Testis (tissue), 3 donors: ENCODE results near the gene ETFB. TPM values are rescaled to one million over a fixed set of nuclear protein-coding genes. Genes with fewer than 3 reads are reported as not detected.
A peak's percentile ranks its signal among the peaks of the same experiment; 100 is the strongest.

ENCODE experiments used
- DNase-seq: peaks from one replicate; pipeline ENCODE4 v3.0.0-alpha.2; 2019
- H3K27ac ChIP-seq, 2 donors: fragments of 200-600 bp; sonication (generic); one replicate each; pipeline ENCODE4 v1.5.1; 2019
- H3K27me3 ChIP-seq: fragments of 200-600 bp; sonication (generic); one replicate; pipeline ENCODE4 v1.5.1; 2019
- H3K36me3 ChIP-seq: fragments of 200-600 bp; sonication (generic); one replicate; pipeline ENCODE4 v1.5.1; 2017; ENCODE audit warnings: low read depth; ENCODE audit errors: missing control alignments
- H3K4me1 ChIP-seq: fragments of 200-600 bp; sonication (generic); one replicate; pipeline ENCODE4 v1.5.1; 2019
- H3K4me3 ChIP-seq, 2 donors: fragments of 200-600 bp; sonication (generic); one replicate each; pipeline ENCODE4 v1.5.1; 2017 to 2019
- H3K9me3 ChIP-seq: fragments of 200-600 bp; sonication (generic); one replicate; pipeline ENCODE4 v1.5.1; 2017
- POLR2A ChIP-seq: fragments of 450-650 bp; IDR thresholded peaks from one replicate; pipeline ENCODE4 v1.6.1; 2017; ENCODE audit warnings: antibody characterized with exemption, mild to moderate bottlenecking, moderate library complexity
- WGBS, 2 donors: methylation state at CpG; one replicate each; pipeline ENCODE4 v1.1.5; 2018; 5-methylcytosine and 5-hydroxymethylcytosine counted together
- intact Hi-C: fragments of 100-400 bp; cut with DNase I; formaldehyde crosslinking; loops from one replicate; pipeline ENCODE4 v1.15.1; 2023; ENCODE audit warnings: low total_unique reads
- polyA plus RNA-seq: library from polyadenylated mRNA; stranded (reverse); fragments of 350-450 nt; fragmentation: Illumina TruSeq; extraction: RNeasy Lipid Tissue Mini Kit (QIAGEN cat#74804); gene quantifications from one replicate; pipeline ENCODE4 v1.2.3, GENCODE V29; 2014; ENCODE audit warnings: low read depth, low replicate concordance; ENCODE audit not compliant: insufficient read depth
- total RNA-seq, 2 donors: library from RNA; depleted of rRNA; stranded (reverse); fragments of >200 nt; gene quantifications; one replicate each; pipeline ENCODE4 v1.2.3, GENCODE V29; 2016
- TF ChIP-seq, protein P1 (sequence below), 3 experiments: fragments of 450-650 bp in 2 of 3; fragments of 200-600 bp in 1 of 3; sonication (generic) in 1 of 3; IDR thresholded peaks; one replicate each; pipeline ENCODE4 v1.5.1; 2016 to 2019; ENCODE audit warnings: antibody characterized with exemption in 3 of 3, mild to moderate bottlenecking in 2 of 3, moderate library complexity in 1 of 3

ETFB gene
- total and polyA plus RNA-seq, 3 donors from 2014 or later, result 109 to 146 (median 110) TPM

DNA sequence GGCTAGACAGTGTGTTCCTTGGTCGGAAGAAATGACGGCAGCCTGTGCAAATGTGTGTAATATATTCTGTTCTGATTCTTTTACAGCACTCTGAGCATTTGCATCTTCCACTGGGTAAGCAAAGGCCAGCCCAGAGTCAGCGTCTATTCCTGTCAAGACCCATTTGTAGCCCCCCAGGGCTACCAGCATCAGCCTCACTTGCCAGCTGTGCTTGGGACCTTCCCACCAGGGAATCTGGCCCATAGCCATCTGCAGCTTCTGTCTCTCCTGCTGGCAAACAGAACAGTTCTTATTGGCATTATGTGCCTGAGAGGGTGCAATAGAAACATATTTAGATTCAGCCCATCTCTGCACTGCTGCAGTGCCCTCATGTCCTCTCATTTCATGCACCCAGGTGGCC is 60.7 kb downstream of the ETFB start:
- Histone ChIP-seq H3K27me3 (no peaks in the 10 kb centered on the region), H3K4me3 (no peak overlapping the region), H3K27ac (no peak overlapping the region), H3K9me3 (no peaks in the 10 kb centered on the region), H3K36me3 (no peaks in the 10 kb centered on the region), H3K4me1 (no peaks in the 10 kb centered on the region)
- no peak for TF ChIP-seq POLR2A
- TF ChIP-seq, protein P1, sequence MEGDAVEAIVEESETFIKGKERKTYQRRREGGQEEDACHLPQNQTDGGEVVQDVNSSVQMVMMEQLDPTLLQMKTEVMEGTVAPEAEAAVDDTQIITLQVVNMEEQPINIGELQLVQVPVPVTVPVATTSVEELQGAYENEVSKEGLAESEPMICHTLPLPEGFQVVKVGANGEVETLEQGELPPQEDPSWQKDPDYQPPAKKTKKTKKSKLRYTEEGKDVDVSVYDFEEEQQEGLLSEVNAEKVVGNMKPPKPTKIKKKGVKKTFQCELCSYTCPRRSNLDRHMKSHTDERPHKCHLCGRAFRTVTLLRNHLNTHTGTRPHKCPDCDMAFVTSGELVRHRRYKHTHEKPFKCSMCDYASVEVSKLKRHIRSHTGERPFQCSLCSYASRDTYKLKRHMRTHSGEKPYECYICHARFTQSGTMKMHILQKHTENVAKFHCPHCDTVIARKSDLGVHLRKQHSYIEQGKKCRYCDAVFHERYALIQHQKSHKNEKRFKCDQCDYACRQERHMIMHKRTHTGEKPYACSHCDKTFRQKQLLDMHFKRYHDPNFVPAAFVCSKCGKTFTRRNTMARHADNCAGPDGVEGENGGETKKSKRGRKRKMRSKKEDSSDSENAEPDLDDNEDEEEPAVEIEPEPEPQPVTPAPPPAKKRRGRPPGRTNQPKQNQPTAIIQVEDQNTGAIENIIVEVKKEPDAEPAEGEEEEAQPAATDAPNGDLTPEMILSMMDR (IDR thresholded peaks at IDR 0.05), result no peak
- WGBS, 2 donors, result 88 to 92% methylated on average over 3 of the region's 3 CpGs
- intact Hi-C loops, result no loop called here
- DNase-seq, result no peak

- Histone ChIP-seq H3K27me3 (no peaks in the 10 kb centered on the region), H3K36me3 (no peaks in the 10 kb centered on the region), H3K4me3 (no peak overlapping the region), H3K4me1 (no peaks in the 10 kb centered on the region), H3K9me3 (no peaks in the 10 kb centered on the region), H3K27ac (no peak overlapping the region)
- intact Hi-C loops, result no loop called here
- TF ChIP-seq, protein P1 (IDR thresholded peaks at IDR 0.05), result no peak
- TF ChIP-seq POLR2A, result no peak
- DNase-seq, result no peak
- WGBS, 2 donors, result 81 to 91% methylated on average over 7 of the region's 7 CpGs
Observed at GRCh38 chr19:51301266-51301665, 64.9 kb downstream of the ETFB start.

- Histone ChIP-seq H3K27ac (no peak overlapping the region), H3K27me3 (no peaks in the 10 kb centered on the region), H3K4me3 (no peak overlapping the region), H3K9me3 (no peaks in the 10 kb centered on the region), H3K4me1 (no peaks in the 10 kb centered on the region), H3K36me3 (no peaks in the 10 kb centered on the region)
- intact Hi-C loops, result no loop called here
- 83% methylated on average over 5 of the region's 5 CpGs; no CpG with 5 or more reads in 1 of the 2 donors for WGBS, 2 donors
- TF ChIP-seq POLR2A, result no peak
- TF ChIP-seq, protein P1 (IDR thresholded peaks at IDR 0.05), result no peak
- DNase-seq, result no peak
Observed at GRCh38 chr19:51297406-51297805, 68.8 kb downstream of the ETFB start.

DNA sequence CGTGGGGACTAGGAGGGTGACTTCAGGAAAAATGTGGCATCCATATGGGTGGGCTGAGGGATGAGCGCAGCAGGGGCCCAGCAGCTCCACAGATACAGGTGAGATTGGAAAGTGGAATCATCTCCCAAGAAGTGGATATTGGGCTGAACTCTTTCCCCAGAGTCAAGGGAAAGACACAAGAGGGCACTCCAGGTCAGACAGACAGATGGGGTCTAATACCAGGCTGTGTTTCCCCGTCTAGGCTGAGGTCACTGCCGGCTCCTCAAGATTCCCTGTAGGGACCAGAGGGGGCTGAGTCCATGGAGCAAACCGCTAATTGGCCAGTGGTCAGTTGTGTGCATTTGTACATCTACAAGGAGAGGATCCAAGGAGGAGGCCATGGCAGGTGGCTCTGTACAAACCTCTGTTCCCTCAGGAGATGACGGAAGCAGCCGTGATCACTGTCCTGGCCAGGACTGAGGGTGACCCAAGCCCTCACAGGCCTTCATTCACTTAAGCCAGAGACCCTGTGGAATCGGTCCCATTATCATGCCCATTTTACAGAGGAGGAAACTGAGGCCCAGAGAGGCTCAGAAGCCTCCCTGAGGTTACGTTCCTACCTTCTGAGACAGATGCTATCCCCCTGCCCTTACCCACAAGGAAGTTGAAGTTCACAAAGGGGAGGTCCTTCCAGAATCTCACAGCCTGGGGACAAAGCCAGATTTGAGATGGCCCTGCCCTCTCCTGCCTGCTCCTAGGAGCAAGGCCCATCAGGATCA is 69.7 kb downstream of the ETFB start:
- no peaks in the 10 kb centered on the region for H3K4me1 ChIP-seq
- H3K9me3 ChIP-seq, result no peaks in the 10 kb centered on the region
- no peak overlapping the region for H3K27ac ChIP-seq
- peak; percentile 32 for DNase-seq
- no peaks in the 10 kb centered on the region for H3K36me3 ChIP-seq
- 70 to 77% methylated on average over 9 of the region's 9 CpGs for WGBS, 2 donors
- intact Hi-C loops, result no loop called here
- H3K4me3 ChIP-seq, result no peak overlapping the region
- TF ChIP-seq, protein P1 (IDR thresholded peaks at IDR 0.05), result no peak
- no peak for TF ChIP-seq POLR2A
- H3K27me3 ChIP-seq, result no peaks in the 10 kb centered on the region
